Osteoblast (primary cell): ENCODE data around the gene BHLHA15. TPM values are rescaled to one million over a fixed set of nuclear protein-coding genes. Genes with fewer than 3 reads are reported as not detected.

Experiments used
- DNase-seq: peaks from one replicate; pipeline ENCODE4 v3.0.0; 2011; ENCODE audit warnings: low spot score, mixed read lengths; ENCODE audit not compliant: insufficient read length; ENCODE audit errors: missing footprints
- H2AFZ ChIP-seq: 2 replicates; pipeline ENCODE4 v1.6.0; 2011; ENCODE audit warnings: mild to moderate bottlenecking, low read length
- H3K27ac ChIP-seq: 2 replicates; pipeline ENCODE4 v1.5.1; 2011; ENCODE audit warnings: mild to moderate bottlenecking, low read depth, low read length, moderate library complexity
- H3K27me3 ChIP-seq: 2 replicates; pipeline ENCODE4 v1.6.0; 2012; ENCODE audit warnings: mild to moderate bottlenecking, control low read depth, inconsistent platforms, low read length, moderate library complexity; ENCODE audit not compliant: insufficient read depth
- H3K36me3 ChIP-seq: 2 replicates; pipeline ENCODE4 v1.5.1; 2011; ENCODE audit warnings: mild to moderate bottlenecking, low read length, control low read depth, moderate library complexity; ENCODE audit not compliant: insufficient read depth
- H3K4me1 ChIP-seq: 2 replicates; pipeline ENCODE4 v1.5.1; 2011; ENCODE audit warnings: mild to moderate bottlenecking, low read length, control low read depth, moderate library complexity; ENCODE audit not compliant: insufficient read depth
- H3K4me2 ChIP-seq: 2 replicates; pipeline ENCODE4 v1.6.0; 2011; ENCODE audit warnings: mild to moderate bottlenecking, low read length; ENCODE audit not compliant: insufficient read depth
- H3K4me3 ChIP-seq: fragments of 200-600 bp; sonication (generic); 3 replicates; pipeline ENCODE4 v1.5.1; 2012; ENCODE audit warnings: mild to moderate bottlenecking, low read length, inconsistent platforms; ENCODE audit not compliant: insufficient read depth
- H3K79me2 ChIP-seq: 2 replicates; pipeline ENCODE4 v1.6.0; 2012; ENCODE audit warnings: mild to moderate bottlenecking, low read length, control low read depth, inconsistent platforms; ENCODE audit not compliant: insufficient read depth
- H3K9me3 ChIP-seq: 2 replicates; pipeline ENCODE4 v1.5.1; 2011; ENCODE audit warnings: low read depth, low read length, control low read depth
- H4K20me1 ChIP-seq: 2 replicates; pipeline ENCODE4 v1.6.0; 2012; ENCODE audit warnings: mild to moderate bottlenecking, low read length, control low read depth; ENCODE audit not compliant: insufficient read depth
- CTCF ChIP-seq: IDR thresholded peaks from 2 replicates; pipeline ENCODE4 v1.5.1; 2011; ENCODE audit warnings: mild to moderate bottlenecking, low read depth, low read length, moderate library complexity; ENCODE audit errors: extremely low read depth
- total RNA-seq: library from RNA; depleted of rRNA; stranded (reverse); fragments of >200 nt; gene quantifications from 2 replicates; pipeline ENCODE4 v1.2.3, GENCODE V29; 2012

The BHLHA15 gene
- total RNA-seq, 1 donor = not detected

- H3K27me3 ChIP-seq = no peaks in the 10 kb centered on the region
- H3K4me3 ChIP-seq = no peak overlapping the region
- TF ChIP-seq CTCF = no peak
- H3K79me2 ChIP-seq = peaks cover 54% of the 10 kb centered on the region
- peak; percentile 38 for DNase-seq
- H3K4me1 ChIP-seq = peaks cover 16% of the 10 kb centered on the region
- no peak overlapping the region for H3K4me2 ChIP-seq
- no peaks in the 10 kb centered on the region for H3K9me3 ChIP-seq
- no peaks in the 10 kb centered on the region for H4K20me1 ChIP-seq
- H3K27ac ChIP-seq = no peak overlapping the region
- peaks cover 13% of the 10 kb centered on the region for H3K36me3 ChIP-seq
- H2AFZ ChIP-seq = no peak overlapping the region
Measured at GRCh38 chr7:98254951-98255610, 43.8 kb downstream of the BHLHA15 start.

GRCh38 chr7:98256431-98256830 lies 45.2 kb downstream of the BHLHA15 start:
- Histone ChIP-seq H3K36me3 (peaks cover 21% of the 10 kb centered on the region), H2AFZ (no peak overlapping the region), H4K20me1 (no peaks in the 10 kb centered on the region), H3K4me3 (no peak overlapping the region), H3K9me3 (no peaks in the 10 kb centered on the region), H3K79me2 (peaks cover 44% of the 10 kb centered on the region), H3K4me1 (peaks cover 10% of the 10 kb centered on the region), H3K27me3 (no peaks in the 10 kb centered on the region), H3K27ac (no peak overlapping the region), H3K4me2 (no peak overlapping the region)
- DNase-seq = no peak
- TF ChIP-seq CTCF = no peak

- no peaks in the 10 kb centered on the region for H3K9me3 ChIP-seq
- no peak for TF ChIP-seq CTCF
- no peak overlapping the region for H3K4me2 ChIP-seq
Measured at GRCh38 chr7:98257701-98258100, 46.5 kb downstream of the BHLHA15 start.

More at GRCh38 chr7:98257701-98258100, 46.5 kb downstream of the BHLHA15 start:
- Histone ChIP-seq H3K36me3 (peaks cover 21% of the 10 kb centered on the region), H3K27me3 (no peaks in the 10 kb centered on the region), H3K27ac (no peak overlapping the region), H3K4me3 (no peak overlapping the region), H3K79me2 (peaks cover 31% of the 10 kb centered on the region), H3K4me1 (peaks cover 6% of the 10 kb centered on the region), H4K20me1 (no peaks in the 10 kb centered on the region), H2AFZ (no peak overlapping the region)
- DNase-seq = no peak

Other genes starting within 250 kb of the BHLHA15 start
- not detected in 2 replicates for gene OCM2, start 221.2 kb upstream of the BHLHA15 start, total RNA-seq
- gene LMTK2, start 104.6 kb upstream of the BHLHA15 start, total RNA-seq = 11.5 and 14.1 TPM in 2 replicates
- 20.3 and 22.4 TPM in 2 replicates for gene TECPR1, start 40.8 kb downstream of the BHLHA15 start, total RNA-seq
- gene BRI3, start 70.2 kb downstream of the BHLHA15 start, total RNA-seq = 95.9 and 113 TPM in 2 replicates
- gene BAIAP2L1, start 189.7 kb downstream of the BHLHA15 start, total RNA-seq = 7.7 and 10.5 TPM in 2 replicates